Hematopoietic multipotent progenitor cell (in vitro differentiated cells): Measurements from ENCODE around the gene NCAPH2. TPM values are rescaled to one million over a fixed set of nuclear protein-coding genes. Genes with fewer than 3 reads are reported as not detected.
A peak's percentile ranks its signal among the peaks of the same experiment; 100 is the strongest.

Experiments used
- DNase-seq, 3 donors: peaks; one replicate each; pipeline ENCODE4 v3.0.0-alpha.2; 2011 to 2015; ENCODE audit warnings: low read depth in 2 of 3, low spot score in 2 of 3
- total RNA-seq: library from RNA; depleted of rRNA; stranded (reverse); fragments of >200 nt; gene quantifications from one replicate; pipeline ENCODE4 v1.2.3, GENCODE V29; 2012

Gene NCAPH2
- total RNA-seq, 1 donor, result 38.2 TPM

GRCh38 chr22:50488886-50489285 is 19.1 kb upstream of the NCAPH2 start:
- DNase-seq, result no peak

GRCh38 chr22:50489363-50490243 is 18.4 kb upstream of the NCAPH2 start:
- no peak for DNase-seq

GRCh38 chr22:50490531-50491308 is 17.3 kb upstream of the NCAPH2 start:
- DNase-seq, result peak in 1 of 3 donors; percentile 59

GRCh38 chr22:50497093-50497492 is 10.9 kb upstream of the NCAPH2 start:
- no peak for DNase-seq

- DNase-seq, result peak; percentile 53 to 82 (median 68)
Observed at GRCh38 chr22:50498322-50498890, 9.6 kb upstream of the NCAPH2 start.

GRCh38 chr22:50500452-50500851 is 7.6 kb upstream of the NCAPH2 start:
- DNase-seq, result no peak

- no peak for DNase-seq
Observed at GRCh38 chr22:50502096-50502495, 5.9 kb upstream of the NCAPH2 start.

GRCh38 chr22:50502628-50503474 is 5.2 kb upstream of the NCAPH2 start:
- DNase-seq, result no peak

GRCh38 chr22:50503475-50504145 is 4.4 kb upstream of the NCAPH2 start:
- no peak for DNase-seq

- no peak for DNase-seq
Observed at GRCh38 chr22:50504369-50505211, 3.4 kb upstream of the NCAPH2 start.

- no peak for DNase-seq
Observed at GRCh38 chr22:50505276-50505775, 2.7 kb upstream of the NCAPH2 start.

GRCh38 chr22:50505776-50506610 is 2.0 kb upstream of the NCAPH2 start:
- no peak for DNase-seq

- DNase-seq, result peak in 1 of 3 donors; percentile 8
Observed at GRCh38 chr22:50506611-50507420, 1.2 kb upstream of the NCAPH2 start.

- no peak for DNase-seq
Observed at GRCh38 chr22:50507421-50507990, 518 bp upstream of the NCAPH2 start, which contains the start of gene LMF2. LMF2 (minus strand) TSS chr22:50507702; CDS start chr22:50507675, 27 bp downstream.

GRCh38 chr22:50508897-50509296 is 873 bp downstream of the NCAPH2 start:
- no peak for DNase-seq

GRCh38 chr22:50513175-50513574 is 5.2 kb downstream of the NCAPH2 start:
- DNase-seq, result no peak

- no peak for DNase-seq
Observed at GRCh38 chr22:50516068-50516467, 8.0 kb downstream of the NCAPH2 start.
